GM18909 (cell line): ENCODE data around the gene RYR1.

Experiments used
- ATAC-seq: cut with Tn5 transposase; IDR thresholded peaks from one replicate; pipeline ENCODE4 v1.9.1; 2021; ENCODE audit warnings: mild to moderate bottlenecking; ENCODE audit not compliant: unreplicated experiment, poor library complexity

RYR1 gene

DNA sequence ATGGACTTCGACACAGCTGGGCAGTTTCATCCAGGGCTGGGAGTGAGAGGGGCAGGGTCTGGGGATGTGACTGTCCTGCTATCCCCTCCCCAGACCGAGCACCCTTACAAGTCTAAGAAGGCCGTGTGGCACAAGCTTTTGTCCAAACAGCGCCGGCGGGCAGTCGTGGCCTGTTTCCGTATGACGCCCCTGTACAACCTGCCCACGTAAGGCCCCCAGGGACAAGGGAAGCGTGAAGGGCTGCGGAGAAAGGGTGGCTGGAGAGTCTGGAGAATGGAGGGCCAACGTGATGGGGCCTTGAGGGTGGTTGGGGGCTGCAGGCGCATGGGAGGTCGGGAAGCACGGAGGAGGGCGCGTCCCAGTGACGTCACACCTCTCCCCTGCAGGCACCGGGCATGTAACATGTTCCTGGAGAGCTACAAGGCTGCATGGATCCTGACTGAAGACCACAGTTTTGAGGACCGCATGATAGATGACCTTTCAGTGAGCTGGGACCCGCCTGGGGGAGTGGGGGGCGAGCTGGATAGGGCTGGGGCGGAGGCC, 94.8 kb downstream of the RYR1 start:
- ATAC-seq = no peak

DNA sequence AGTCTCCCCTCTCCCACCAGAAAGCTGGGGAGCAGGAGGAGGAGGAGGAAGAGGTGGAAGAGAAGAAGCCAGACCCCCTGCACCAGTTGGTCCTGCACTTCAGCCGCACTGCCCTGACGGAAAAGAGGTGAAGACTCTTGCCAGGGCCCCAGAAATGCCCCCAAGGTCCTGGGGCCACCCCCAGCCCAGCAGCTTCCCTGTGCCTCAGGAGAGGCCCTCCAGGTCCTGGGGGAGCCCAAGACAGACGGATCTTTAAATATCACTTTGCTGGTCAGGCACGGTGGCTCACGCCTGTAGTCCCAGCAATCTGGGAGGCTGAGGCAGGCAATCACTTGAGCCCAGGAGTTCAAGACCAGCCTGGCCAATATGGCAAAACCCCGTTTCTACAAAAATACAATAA, 95.4 kb downstream of the RYR1 start:
- no peak for ATAC-seq

DNA sequence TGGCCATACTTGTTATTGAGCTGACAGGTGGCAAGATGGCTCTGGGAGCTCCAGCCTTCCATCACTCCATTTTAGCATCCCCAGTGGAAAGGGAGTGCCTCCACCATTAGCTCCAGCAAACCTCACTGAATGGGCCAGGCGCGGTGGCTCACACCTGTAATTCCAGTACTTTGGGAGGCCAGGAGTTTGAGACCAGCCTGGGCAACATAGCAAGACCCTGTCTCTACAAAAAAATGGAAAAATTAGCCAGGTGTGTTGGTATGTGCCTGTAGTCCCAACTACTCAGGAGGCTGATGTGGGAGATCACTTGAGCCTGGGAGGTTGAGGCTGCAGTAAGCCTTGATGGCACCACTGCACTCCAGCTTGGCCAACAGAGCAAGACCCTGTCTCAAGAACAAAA, 98.0 kb downstream of the RYR1 start:
- ATAC-seq = no peak

DNA sequence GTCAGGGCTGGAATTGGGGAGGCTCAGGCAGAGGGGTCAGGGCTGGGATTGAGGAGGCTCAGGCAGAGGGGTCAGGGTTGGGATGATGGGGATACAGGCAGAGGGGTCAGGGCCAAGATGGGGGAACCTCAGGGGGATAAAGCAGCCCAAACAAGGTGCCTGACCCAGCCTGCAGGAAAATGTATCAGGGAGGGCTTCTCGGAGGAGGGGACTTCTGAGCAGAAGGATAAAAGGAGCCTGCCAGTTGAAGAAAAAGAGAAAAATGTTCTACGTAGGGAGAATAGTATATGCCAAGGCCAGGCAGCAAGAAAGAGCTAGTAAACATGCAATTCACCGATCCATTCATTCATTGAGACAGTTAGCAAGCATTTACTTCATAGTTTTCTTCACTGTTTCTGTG, 99.4 kb downstream of the RYR1 start:
- no peak for ATAC-seq

DNA sequence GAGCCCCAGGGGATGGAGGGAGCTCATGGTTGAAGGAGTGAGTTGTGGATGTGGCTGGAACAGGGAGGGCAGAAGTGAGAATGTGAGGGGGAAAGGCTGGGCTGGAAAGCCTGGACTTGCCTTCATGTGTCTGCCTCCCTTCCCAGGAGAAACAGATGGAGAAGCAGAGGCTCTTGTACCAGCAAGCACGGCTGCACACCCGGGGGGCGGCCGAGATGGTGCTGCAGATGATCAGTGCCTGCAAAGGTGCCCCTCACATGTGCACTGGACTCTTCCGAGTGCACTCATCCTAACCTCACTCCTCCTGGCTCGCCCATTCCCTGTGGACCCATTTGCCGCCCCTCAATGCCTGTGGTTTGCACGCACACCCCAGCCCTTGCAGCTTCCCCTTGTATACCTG, 101.1 kb downstream of the RYR1 start:
- ATAC-seq = no peak

DNA sequence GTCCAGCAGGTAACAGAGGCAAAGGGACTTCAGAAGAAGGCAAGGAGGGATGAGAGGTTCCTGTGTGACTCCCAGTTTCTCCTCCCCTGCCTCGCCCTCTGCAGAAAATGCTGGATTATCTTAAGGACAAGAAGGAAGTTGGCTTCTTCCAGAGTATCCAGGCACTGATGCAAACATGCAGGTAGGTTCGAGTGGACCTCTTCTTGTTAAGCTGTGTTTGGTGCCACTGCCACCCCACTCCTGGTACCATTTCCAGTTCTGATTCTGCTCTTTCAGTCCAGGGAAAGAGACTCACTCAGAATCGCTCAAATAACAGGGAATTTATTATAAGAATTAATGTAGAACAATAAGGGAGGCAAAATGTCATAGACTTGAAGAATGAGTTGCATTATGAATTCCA, 101.7 kb downstream of the RYR1 start:
- ATAC-seq = no peak

DNA sequence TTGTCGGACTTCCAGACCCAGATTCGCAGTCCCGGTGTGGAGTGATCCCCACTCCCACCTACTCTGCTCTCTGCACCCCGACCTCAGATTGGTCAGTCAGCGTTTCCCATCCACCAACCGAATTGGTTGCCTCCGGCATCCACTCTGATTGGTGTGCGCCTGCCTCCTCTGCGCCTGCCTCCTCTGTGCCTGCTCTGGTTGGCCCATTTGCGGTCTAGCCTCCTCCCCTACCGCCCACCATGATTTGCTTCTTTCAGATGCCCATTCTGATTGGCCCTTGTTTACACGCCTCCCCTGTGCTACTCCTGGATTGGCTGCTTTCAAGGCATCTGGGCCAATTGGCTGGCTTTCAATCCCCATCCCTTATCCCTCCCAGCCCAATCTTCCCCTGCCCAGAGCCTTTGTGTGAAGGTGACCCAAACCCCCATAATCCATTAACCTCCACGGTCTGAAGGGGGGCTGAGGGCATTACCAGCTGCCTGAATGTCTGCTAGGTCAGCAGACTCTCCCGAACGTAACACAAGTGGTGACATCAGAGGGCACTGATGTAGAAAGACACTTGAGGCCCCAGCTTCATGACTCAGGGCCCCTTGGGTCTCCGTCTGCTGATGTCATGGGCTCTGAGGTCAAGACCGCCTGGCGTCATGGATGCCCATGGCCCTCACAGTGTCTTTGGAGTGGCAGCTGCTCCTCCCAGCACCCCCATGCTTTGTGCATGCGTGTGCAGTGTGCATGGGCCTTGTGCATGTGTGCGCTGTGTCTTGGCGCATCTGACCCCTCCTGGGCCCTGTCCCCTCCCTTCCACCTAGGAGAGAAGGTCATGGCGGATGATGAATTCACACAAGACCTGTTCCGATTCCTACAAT, 103.8 kb downstream of the RYR1 start:
- no peak for ATAC-seq

DNA sequence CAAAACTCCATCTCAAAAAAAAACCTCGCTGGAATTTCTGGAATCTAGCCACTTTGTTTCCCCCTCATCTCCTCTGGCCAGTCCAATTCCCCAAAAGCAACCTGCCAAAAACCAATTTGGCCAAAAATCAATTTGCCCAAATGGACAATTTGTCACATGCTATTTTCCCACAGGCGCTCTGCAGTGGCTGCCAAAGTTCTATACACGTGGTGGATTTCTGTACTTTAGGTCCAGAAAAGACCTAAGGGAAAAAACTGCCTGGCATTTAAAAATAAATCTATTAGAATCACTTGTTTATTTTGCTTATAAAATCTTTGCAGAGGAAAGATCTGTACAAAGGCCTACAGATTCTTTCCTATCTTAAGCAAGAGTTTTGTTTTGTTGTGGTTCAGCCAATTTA, 104.9 kb downstream of the RYR1 start:
- no peak for ATAC-seq

DNA sequence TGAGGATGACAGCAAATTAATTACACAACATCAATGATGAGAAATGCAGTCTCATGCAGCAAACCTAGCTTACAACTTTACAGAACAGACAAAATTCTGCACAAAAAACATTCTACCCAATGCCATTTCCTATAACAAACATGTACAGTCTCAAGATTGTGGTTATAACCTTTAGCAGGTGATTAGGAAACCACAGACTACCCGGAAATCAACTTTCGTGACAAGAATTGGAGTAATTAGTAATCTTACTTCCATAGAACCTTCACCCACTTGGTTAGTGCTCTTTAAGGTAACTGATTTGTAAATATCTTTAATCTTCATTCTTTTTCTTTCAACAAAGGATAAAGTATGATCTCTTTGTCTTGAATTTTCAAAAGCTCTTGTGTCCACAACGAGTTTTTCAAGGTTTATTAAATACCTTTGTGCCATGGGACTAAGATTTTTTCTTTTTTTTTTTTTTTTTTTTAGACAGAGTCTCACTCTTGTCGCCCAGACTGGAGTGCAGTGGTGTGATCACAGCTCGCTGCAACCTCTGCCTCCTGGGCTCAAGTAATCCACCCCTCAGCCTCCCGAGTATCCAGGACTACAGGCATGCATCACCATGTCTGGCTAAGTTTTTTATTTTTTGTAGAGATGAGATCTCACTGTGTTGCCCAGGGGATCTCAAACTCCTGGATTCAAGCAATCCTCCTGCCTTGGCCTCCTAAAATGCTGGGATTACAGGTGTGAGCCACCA, 105.5 kb downstream of the RYR1 start:
- no peak for ATAC-seq

DNA sequence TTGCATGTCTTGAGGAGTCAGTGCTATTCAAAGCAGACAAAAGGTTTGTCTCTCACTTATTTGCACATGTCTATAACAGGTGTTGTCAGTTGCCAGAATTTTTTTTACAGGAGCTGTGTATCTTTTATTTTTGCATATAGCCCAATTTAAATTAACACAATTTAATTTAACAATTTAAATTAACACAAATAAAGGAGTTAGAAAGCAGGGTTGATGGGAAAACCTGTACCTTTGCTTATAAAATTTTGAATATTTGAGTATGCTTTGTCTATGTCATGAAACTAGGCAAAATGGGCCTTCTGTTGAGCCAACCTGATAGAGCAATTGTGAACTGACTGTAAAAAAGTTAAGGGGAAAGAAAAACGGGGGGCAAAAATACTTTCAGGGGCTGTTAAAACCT, 106.3 kb downstream of the RYR1 start:
- no peak for ATAC-seq

DNA sequence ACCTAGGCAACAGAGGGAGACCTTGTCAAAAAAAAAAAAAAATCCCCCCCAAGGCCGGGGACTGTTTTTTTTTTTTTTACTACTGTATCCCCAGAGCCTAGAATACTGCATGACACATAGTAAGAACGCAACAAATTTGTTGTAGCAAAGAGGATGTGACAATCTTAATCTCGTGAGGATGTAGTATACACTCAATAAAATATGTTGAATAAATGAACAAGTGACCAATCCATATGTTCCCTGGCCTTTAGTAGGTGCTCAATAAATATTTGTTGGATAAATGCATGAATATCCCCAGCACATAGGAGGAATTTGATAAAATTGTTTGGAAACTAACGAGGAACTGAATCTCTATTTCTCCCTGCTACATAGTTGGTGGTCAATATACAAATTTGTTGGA, 108.5 kb downstream of the RYR1 start:
- ATAC-seq = no peak

DNA sequence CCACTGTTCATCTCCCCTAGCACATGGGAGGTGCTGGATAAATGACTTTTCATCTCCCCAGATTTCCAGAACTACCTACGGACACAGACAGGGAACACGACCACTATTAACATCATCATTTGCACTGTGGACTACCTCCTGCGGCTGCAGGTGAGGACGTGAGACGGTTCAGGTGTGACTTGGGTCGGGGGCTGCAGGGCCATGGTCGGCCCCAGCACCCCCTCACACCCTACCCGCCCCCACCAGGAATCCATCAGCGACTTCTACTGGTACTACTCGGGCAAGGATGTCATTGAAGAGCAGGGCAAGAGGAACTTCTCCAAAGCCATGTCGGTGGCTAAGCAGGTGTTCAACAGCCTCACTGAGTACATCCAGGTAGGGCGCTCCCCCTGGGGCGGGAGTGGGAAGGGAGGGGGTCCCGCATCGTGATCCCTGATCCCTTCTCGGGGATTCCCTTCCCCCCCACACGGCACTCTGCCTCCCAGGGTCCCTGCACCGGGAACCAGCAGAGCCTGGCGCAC, 109.9 kb downstream of the RYR1 start:
- ATAC-seq = no peak

DNA sequence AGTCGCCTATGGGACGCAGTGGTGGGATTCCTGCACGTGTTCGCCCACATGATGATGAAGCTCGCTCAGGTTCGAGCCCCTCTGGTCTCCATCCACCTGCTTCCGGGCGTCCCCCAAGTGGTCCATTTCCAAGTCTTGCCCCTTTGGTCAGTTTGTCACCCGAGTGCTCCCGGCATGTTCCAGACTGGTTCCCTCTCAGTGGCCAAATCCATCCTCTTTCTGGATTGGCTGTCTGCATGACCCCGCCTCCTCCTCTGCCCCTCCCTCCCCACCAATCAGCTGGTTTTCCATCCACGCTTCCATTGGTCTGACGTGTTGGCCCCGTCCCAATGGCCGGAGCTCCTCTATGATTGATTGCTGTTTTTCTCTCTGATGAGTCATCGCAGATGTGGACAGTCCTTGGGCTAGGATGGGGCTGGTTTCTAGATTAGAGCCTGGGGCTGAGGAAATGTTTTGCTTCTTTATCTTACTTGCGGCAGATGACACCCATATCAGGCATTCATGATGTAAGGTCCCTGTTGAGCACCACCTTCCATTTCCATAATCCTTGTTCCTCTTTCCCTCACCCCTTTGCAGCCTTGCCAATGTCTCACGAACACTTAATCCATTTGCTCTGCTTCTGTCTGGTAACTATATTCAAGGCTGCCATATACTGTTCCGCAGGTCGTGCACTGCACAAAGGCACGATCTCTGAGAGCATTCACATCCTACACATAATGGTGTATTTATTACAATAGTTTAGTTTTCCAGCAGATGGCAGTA, 110.5 kb downstream of the RYR1 start:
- peak; percentile 42 for ATAC-seq

DNA sequence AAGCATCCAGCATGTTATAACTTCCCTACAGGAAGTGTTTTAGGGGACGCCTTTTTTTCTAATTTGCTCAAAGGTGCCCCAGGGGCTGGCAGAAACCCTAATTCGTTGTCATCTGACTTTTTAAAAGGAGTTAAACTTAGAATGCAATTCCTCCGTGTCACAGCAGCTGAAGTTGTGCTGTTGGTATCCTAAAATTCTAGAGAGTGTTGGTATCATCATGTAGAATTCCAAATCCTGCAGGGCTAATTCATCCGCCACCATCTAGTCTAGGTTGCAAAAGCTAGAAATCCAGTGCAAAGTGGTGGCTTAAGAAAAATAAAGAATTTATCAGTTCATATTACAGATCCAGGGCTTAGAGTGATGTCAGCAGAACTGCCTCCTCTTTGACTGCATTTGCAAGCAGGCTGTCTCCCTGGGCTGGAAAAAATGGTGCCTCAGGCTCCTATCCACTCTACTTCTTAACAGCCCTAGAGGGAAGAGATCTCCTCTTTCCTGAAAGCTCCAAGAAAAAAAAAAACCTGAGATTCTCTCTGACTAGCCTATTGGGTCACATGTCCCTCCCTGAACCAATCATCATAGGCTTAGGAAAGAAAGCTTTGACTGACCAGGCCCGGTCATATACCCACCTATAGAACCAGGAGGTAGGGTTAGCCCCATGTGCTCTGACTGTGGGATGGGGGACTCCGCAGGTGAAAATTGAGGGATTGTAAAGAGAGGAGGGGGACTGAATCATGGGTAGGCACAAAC, 111.3 kb downstream of the RYR1 start:
- no peak for ATAC-seq

DNA sequence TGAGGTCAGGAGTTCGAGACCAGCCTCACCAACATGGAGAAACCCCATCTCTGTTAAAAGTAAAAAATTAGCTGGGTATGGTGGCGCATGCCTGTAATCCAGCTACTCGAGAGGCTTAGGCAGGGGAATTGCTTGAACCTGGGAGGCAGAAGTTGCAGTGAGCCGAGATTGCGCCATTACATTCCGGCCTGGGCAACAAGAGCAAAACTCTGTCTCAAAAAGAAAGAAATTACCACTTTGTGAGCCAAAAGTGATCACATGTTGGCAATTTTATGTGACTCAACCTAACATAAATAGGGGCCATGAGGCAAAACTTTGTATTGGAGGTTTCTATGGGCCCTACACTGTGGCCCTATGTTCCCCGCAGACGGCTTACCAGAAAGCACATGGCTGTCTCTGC, 112.1 kb downstream of the RYR1 start:
- ATAC-seq = no peak

DNA sequence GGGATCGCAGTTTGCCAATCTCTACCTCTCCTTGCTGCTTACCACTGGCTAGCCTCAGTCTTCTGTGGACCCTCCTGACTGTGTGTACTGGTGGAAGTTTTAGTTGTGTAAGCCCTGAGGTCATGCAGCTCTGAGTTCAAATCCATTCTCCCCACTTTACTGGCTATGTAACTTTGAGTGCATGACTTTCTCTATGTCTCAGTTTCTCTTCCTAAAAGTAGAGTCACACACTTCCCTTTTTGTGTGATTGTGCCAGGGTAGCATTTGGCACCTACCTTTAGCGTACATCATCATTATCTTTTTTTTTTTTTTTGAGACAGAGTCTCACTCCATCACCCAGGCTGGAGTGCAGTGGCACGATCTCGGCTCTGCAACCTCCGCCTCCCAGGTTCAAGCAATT, 113.9 kb downstream of the RYR1 start:
- ATAC-seq = no peak

DNA sequence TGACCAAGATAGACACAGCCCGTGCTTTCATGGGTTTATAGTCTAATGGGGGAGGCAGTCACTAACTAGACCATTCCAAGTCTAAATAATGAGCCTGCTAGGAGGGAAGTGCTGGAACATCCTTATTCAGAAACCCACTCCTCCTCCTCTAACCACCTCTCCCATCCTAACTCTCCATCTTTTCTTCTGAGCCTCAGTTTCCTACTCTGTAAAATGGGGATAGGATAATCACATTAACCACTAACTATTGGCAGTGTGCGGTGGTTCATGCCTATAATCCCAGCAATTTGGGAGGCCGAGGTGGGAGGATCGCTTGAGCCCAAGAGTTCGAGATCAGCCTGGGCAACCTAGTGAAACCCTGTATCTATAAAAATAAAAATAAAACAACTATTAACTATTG, 115.6 kb downstream of the RYR1 start:
- ATAC-seq = no peak

DNA sequence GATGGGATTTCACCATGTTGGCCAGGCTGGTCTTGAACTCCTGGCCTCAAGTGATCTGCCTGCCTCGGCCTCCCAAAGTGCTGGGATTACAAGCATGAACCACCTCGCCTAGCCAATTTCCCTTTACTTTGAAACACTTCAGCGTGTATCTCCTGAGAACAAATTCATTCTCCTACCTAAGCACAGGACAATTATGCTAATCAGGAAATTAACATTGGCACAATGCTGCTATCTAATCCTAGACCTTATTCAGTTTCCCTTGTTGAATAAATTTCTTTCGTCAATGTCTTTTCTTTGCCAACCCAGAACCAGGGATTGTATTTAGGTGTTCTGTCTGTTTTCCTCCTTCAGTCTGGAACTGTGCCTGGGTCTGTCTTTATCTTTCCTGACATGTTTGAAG, 116.5 kb downstream of the RYR1 start:
- ATAC-seq = no peak

DNA sequence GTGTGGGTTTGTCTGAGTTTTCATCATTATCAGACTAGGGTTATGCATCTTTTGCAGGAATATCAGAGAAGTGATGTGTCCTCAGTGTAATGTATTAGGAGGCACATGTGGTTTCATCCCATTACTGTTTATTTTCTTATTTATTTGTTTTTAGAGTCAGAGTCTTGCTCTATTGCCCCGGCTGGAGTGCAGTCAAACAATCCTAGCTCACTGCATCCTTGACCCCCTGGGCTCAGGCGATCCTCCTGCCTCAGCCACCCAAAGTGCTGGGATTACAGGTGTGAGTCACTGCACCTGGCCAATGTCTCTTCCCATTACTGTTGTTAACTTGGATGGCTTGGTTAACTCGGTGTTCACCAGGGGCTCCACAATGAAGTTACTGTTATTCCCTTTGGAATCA, 116.9 kb downstream of the RYR1 start:
- no peak for ATAC-seq

DNA sequence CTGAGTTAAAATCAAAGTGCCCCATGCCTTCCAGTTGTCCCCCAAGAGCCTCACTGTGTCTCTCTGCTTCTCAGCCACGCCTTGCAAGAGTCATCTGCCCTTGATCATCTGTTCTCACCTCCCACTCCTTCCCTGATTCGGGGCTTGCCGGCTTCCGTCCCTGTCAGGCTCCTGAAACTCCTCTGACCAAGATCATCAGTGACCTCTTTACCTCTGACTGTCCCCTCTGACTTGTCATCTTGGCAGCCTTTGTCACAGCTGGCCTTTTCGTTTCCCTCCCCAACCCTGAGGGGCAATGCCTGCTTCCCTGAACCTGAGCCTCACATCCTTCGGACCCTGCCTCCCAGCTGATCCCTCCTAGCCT, 117.9 kb downstream of the RYR1 start:
- ATAC-seq = no peak
